Uterus (tissue), 4 donors: ENCODE results near the gene TMEM219. TPM values are rescaled to one million over a fixed set of nuclear protein-coding genes. Genes with fewer than 3 reads are reported as not detected.

Experiments used
- DNase-seq, 2 donors: peaks; one replicate each; pipeline ENCODE4 v3.0.0-alpha.2; 2019 to 2020
- H3K27ac ChIP-seq, 2 donors: fragments of 200-600 bp; sonication (generic); 1 replicate in 1 of 2; 2 replicates in 1 of 2; pipeline ENCODE4 v1.5.1; 2016 to 2018
- H3K27me3 ChIP-seq, 2 donors: fragments of 200-600 bp; sonication (generic); one replicate each; pipeline ENCODE4 v1.5.1; 2018 to 2019; ENCODE audit warnings: control low read depth in 1 of 2
- H3K36me3 ChIP-seq, 2 donors: fragments of 200-600 bp; sonication (generic); one replicate each; pipeline ENCODE4 v1.5.1; 2019; ENCODE audit warnings: control low read depth in 1 of 2
- H3K4me1 ChIP-seq, 2 donors: fragments of 200-600 bp; sonication (generic); one replicate each; pipeline ENCODE4 v1.5.1; 2018 to 2019; ENCODE audit warnings: control low read depth in 1 of 2
- H3K4me3 ChIP-seq, 2 donors: fragments of 200-600 bp; sonication (generic); 1 replicate in 1 of 2; 2 replicates in 1 of 2; pipeline ENCODE4 v1.5.1; 2018 to 2019; ENCODE audit warnings: mild to moderate bottlenecking in 1 of 2
- H3K9me3 ChIP-seq, 2 donors: fragments of 200-600 bp; sonication (generic); one replicate each; pipeline ENCODE4 v1.5.1; 2019; ENCODE audit warnings: control low read depth in 1 of 2
- POLR2A ChIP-seq, 2 donors: fragments of 450-650 bp; IDR thresholded peaks; one replicate each; pipeline ENCODE4 v1.6.1; 2016; ENCODE audit warnings: antibody characterized with exemption in 2 of 2, mild to moderate bottlenecking in 1 of 2, moderate library complexity in 1 of 2
- intact Hi-C: fragments of 100-400 bp; cut with DNase I; formaldehyde crosslinking; loops from one replicate; pipeline ENCODE4 v1.15.1; 2023; ENCODE audit warnings: low total_unique reads
- total RNA-seq, 4 donors: library from RNA; depleted of rRNA in 3 of 4; stranded (reverse); fragments of >200 nt in 3 of 4; gene quantifications; one replicate each; pipeline versions ENCODE4 v1.1.0 to v1.2.4, GENCODE V29; 2014 to 2023
- TF ChIP-seq, protein P1 (sequence below), 4 experiments: fragments of 200-600 bp in 2 of 4; fragments of 450-650 bp in 2 of 4; sonication (generic) in 2 of 4; IDR thresholded peaks; one replicate each; pipeline ENCODE4 v1.5.1; 2016 to 2019; ENCODE audit warnings: antibody characterized with exemption in 4 of 4, mild to moderate bottlenecking in 2 of 4, moderate library complexity in 1 of 4
- donor health status: DM: yes; HTN: yes; CAD: no.

TMEM219 gene
- total RNA-seq, 4 donors from 2014 or later: 38.6 to 82.3 (median 58.5) TPM

DNA sequence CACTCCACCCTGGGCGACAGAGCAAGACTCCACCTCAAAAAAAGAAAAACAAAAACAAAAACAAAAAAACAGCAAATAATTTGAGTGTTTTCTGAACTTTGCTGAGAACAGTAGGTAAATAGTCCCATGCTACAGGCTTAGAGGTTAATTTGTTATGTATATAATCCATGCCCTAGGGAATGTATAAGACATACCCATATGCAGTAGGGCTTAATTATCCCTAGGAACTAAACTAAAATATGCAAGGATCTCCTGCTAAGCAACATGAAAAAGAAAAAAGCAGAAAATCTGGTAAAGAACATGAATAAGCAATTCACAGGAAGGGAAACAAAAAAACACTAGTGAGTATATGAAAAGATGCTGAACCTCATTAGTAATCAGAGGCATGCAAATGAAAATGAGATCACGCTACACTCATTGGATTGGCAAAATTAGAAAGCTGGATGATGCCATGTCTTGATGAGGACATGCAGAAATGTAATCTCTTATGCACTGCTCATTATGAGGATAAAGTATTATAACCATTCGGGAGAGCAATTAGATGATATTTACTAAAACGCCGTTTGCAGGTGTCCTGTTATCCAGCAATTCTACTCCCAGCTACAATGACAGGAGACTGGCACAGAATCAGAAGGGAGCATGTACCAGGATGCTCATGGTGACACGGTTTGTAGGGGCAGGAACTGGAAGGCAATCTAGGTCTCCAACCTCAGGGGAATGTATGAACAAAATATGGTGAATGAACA lies 41.4 kb upstream of the TMEM219 start:
- TF ChIP-seq POLR2A (IDR thresholded peaks at IDR 0.05): no peak
- TF ChIP-seq, protein P1, sequence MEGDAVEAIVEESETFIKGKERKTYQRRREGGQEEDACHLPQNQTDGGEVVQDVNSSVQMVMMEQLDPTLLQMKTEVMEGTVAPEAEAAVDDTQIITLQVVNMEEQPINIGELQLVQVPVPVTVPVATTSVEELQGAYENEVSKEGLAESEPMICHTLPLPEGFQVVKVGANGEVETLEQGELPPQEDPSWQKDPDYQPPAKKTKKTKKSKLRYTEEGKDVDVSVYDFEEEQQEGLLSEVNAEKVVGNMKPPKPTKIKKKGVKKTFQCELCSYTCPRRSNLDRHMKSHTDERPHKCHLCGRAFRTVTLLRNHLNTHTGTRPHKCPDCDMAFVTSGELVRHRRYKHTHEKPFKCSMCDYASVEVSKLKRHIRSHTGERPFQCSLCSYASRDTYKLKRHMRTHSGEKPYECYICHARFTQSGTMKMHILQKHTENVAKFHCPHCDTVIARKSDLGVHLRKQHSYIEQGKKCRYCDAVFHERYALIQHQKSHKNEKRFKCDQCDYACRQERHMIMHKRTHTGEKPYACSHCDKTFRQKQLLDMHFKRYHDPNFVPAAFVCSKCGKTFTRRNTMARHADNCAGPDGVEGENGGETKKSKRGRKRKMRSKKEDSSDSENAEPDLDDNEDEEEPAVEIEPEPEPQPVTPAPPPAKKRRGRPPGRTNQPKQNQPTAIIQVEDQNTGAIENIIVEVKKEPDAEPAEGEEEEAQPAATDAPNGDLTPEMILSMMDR (IDR thresholded peaks at IDR 0.05): no peak
- Histone ChIP-seq H3K4me1 (no peaks in the 10 kb centered on the region), H3K27me3 (no peaks in the 10 kb centered on the region), H3K4me3 (no peak overlapping the region), H3K27ac (no peak overlapping the region), H3K36me3 (no peaks in the 10 kb centered on the region), H3K9me3 (no peaks in the 10 kb centered on the region)
- intact Hi-C loops: no loop called here
- DNase-seq: no peak

DNA sequence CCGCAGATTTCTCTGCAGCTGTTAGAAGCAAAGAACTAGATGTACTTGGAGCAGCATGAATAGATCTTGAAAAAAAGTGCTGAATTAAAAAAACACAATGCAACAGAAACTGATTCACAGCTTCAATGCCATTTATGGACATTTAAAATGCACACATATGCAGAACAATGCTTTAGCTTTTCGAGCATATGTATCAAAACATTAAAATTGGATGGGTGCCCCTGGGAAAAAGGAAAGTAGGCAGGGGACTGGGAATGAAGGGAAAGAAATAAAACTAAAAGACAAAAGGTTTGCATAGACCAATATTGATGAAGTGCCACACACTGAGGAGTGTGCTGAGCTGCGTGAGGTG lies 40.9 kb upstream of the TMEM219 start:
- Histone ChIP-seq H3K27me3 (no peaks in the 10 kb centered on the region), H3K4me3 (no peak overlapping the region), H3K36me3 (no peaks in the 10 kb centered on the region), H3K27ac (no peak overlapping the region), H3K4me1 (no peaks in the 10 kb centered on the region), H3K9me3 (no peaks in the 10 kb centered on the region)
- no peak for TF ChIP-seq POLR2A (IDR thresholded peaks at IDR 0.05)
- TF ChIP-seq, protein P1 (IDR thresholded peaks at IDR 0.05): no peak
- intact Hi-C loops: no loop called here
- DNase-seq: no peak

DNA sequence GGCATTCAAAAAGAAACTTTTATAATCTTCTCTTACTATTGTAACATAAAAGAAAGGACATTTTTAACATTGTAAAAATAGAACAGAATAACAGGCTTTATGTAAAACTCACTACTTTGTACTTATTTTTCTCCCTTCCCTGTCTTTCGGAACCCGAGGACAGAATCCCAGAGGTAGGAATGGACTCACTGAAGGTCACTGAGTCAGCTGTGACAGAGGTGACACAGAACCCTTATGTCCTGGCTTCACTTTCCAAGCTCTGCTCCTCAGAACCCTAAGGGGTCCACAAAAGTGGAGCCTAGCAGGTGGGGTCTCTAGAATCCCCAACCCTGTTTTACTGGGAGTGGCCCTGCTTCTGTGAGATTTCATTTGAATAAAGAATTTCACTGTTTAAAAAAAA lies 39.6 kb upstream of the TMEM219 start:
- no peak overlapping the region for H3K27ac ChIP-seq
- TF ChIP-seq POLR2A (IDR thresholded peaks at IDR 0.05): no peak
- TF ChIP-seq, protein P1 (IDR thresholded peaks at IDR 0.05): no peak
- no peaks in the 10 kb centered on the region for H3K4me1 ChIP-seq
- H3K36me3 ChIP-seq: no peaks in the 10 kb centered on the region
- no peaks in the 10 kb centered on the region for H3K27me3 ChIP-seq
- no peaks in the 10 kb centered on the region for H3K9me3 ChIP-seq
- intact Hi-C loops: no loop called here
- DNase-seq: no peak
- no peak overlapping the region for H3K4me3 ChIP-seq

DNA sequence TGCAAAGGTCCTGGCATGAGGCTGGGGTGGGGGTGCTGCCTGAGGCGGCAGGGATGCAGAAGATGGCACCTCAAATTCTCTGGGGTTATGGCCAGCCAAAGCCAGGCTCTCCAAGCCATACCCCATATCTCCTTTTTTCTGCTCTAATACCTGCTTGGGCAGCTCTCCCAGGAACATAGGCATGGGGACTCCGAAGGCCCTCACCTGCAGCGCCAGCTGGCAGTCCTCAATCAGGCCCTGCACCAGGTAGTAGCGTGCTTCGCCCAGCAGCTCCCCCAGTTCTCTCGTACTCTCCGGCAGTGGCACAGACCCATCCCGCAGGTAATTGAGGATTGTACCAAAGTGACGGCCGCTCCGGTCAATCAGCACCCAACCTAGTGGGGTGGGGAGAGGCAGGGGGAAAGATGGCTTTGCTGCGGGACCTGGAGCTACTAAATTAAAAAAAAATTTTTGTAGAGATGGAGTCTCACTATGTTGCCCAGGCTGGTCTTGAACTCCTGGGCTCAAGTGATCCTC lies 38.8 kb upstream of the TMEM219 start:
- Histone ChIP-seq H3K36me3 (no peaks in the 10 kb centered on the region), H3K27ac (no peak overlapping the region), H3K4me3 (no peak overlapping the region), H3K27me3 (no peaks in the 10 kb centered on the region), H3K9me3 (no peaks in the 10 kb centered on the region), H3K4me1 (no peaks in the 10 kb centered on the region)
- DNase-seq: no peak
- intact Hi-C loops: no loop called here
- TF ChIP-seq, protein P1 (IDR thresholded peaks at IDR 0.05): no peak
- TF ChIP-seq POLR2A (IDR thresholded peaks at IDR 0.05): no peak

DNA sequence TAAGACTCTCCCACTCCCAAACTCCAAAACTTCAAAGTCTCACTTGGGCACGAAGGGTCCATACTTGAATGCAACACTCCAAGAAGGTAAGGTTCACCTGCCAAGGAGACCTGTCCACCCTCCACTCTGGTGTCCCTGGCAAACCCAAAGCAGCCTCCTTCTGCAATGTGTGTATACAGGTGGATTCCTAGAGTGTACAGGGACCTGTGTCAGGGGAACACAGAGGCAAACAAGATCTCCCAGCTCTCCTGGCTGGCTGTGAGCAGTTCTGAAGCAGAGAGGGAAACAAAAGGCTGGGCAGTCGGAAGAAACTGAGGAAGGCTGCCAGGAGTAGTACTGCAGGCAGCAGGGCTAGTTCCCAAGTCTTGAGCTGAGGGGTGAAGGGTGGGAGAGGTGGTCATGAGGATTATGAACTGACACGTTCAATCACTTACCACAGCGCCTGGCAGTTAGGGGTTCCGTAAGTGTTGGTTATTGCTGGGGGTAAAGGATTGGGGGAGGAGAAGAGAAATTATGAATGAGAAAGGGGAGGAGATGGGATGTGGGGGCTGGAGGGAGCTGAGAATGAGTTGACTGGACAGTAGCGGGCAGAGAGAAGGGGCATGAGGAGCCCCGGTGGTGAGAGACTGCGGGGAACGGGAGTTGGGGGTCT lies 36.6 kb upstream of the TMEM219 start:
- Histone ChIP-seq H3K4me1 (no peaks in the 10 kb centered on the region), H3K27me3 (no peaks in the 10 kb centered on the region), H3K4me3 (peak overlapping the region; percentile 68 to 95), H3K27ac (peak overlapping the region in 1 of 2 donors; percentile 94), H3K9me3 (no peaks in the 10 kb centered on the region), H3K36me3 (no peaks in the 10 kb centered on the region)
- intact Hi-C loops: no loop called here
- no peak for DNase-seq
- no peak for TF ChIP-seq POLR2A (IDR thresholded peaks at IDR 0.05)
- TF ChIP-seq, protein P1 (IDR thresholded peaks at IDR 0.05): no peak
